Colonic mucosa (tissue), 4 donors: ENCODE data around the gene GNG3. TPM values are rescaled to one million over a fixed set of nuclear protein-coding genes. Genes with fewer than 3 reads are reported as not detected.
"Not testable (repeated sequence)": the region's sequence is repeated elsewhere in the genome, so short reads cannot be mapped to it uniquely, and the experiment has no call there.

ENCODE experiments used
- DNase-seq: peaks from one replicate; pipeline ENCODE4 v3.0.0-alpha.2; 2020
- H3K27ac ChIP-seq: fragments of 200-600 bp; one replicate; pipeline ENCODE4 v1.8.0; 2021
- H3K27me3 ChIP-seq: fragments of 200-600 bp; one replicate; pipeline ENCODE4 v1.8.0; 2021
- H3K36me3 ChIP-seq: fragments of 200-600 bp; one replicate; pipeline ENCODE4 v1.8.0; 2021
- H3K4me1 ChIP-seq: fragments of 200-600 bp; one replicate; pipeline ENCODE4 v1.8.0; 2021; ENCODE audit warnings: mild to moderate bottlenecking
- H3K4me3 ChIP-seq: fragments of 200-600 bp; one replicate; pipeline ENCODE4 v1.8.0; 2021
- H3K9ac ChIP-seq, 2 donors: one replicate each; pipeline ENCODE4 v1.7.0; 2013; ENCODE audit warnings: control low read depth in 2 of 2, low read depth in 2 of 2, low read length in 2 of 2
- H3K9me3 ChIP-seq: fragments of 200-600 bp; one replicate; pipeline ENCODE4 v1.8.0; 2021
- intact Hi-C: fragments of 100-400 bp; cut with DNase I; formaldehyde crosslinking; loops from one replicate; pipeline ENCODE4 v1.14.1; 2022
- total RNA-seq, 2 donors: library from RNA; stranded (reverse); fragmentation: NEBNext Ultra II Directional in 1 of 2; extraction: Animal tissue kit (Norgen Biotek cat#: 25700) in 1 of 2; gene quantifications; one replicate each; pipeline ENCODE4 v1.2.1, GENCODE V29; 2021
- TF ChIP-seq, protein P1 (sequence below): fragments of 200-600 bp; IDR thresholded peaks from one replicate; pipeline ENCODE4 v1.8.0; 2022; ENCODE audit warnings: antibody characterized with exemption, mild to moderate bottlenecking
- donor health status: healthy.
- donor health status: DM: no; HTN: no; CAD: no.
- donor health status: DM: no; HTN: no; CAD: no.

Gene GNG3
- total RNA-seq, 2 donors from 2014 or later = 0.56 TPM; not detected in 1

DNA sequence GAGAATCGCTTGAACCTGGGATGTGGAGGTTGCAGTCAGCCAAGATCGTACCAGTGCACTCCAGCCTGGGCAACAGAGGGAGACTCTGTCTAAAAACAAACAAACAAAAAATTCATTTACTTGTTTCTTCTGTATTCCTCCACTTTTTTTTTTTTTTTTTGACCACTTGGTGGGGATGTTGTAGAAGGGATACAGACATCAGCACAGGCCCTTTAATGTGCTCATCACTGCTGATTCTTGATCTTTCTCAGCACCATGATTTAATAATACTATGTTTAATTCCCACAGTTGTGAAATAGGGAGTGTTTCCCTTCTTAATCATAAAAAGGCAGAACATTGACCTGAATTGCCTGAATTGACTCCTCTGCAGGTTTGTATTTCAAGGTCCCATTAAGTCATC is 25.4 kb downstream of the GNG3 start:
- no peaks in the 10 kb centered on the region for H3K36me3 ChIP-seq
- intact Hi-C loops = no loop called here
- no peak for DNase-seq

DNA sequence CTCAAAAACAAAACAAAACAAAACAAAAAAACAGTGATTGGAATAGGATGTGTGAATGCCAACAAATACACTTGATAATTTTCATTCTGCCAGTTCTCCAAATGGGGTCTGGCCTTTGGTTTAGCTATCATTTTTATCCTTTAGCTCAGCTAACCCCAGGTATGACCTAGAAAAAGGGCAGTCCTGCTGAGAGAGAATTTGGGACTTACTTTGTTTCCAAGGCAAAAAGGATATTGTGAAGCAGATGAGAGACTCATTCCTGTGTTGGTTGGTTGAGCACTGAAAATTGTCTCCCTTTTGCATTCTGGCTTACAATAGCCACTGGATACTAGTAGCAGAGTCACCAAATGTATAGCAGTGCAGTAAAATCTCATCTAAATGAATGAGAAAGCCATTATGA is 29.7 kb downstream of the GNG3 start:
- peaks cover 6% of the 10 kb centered on the region for H3K36me3 ChIP-seq
- no peaks in the 10 kb centered on the region for H3K27me3 ChIP-seq
- no peak overlapping the region for H3K4me3 ChIP-seq
- H3K27ac ChIP-seq = no peak overlapping the region
- H3K4me1 ChIP-seq = no peaks in the 10 kb centered on the region
- intact Hi-C loops = no loop called here
- no peak overlapping the region for H3K9ac ChIP-seq
- no peaks in the 10 kb centered on the region for H3K9me3 ChIP-seq
- no peak for DNase-seq
- TF ChIP-seq, protein P1, sequence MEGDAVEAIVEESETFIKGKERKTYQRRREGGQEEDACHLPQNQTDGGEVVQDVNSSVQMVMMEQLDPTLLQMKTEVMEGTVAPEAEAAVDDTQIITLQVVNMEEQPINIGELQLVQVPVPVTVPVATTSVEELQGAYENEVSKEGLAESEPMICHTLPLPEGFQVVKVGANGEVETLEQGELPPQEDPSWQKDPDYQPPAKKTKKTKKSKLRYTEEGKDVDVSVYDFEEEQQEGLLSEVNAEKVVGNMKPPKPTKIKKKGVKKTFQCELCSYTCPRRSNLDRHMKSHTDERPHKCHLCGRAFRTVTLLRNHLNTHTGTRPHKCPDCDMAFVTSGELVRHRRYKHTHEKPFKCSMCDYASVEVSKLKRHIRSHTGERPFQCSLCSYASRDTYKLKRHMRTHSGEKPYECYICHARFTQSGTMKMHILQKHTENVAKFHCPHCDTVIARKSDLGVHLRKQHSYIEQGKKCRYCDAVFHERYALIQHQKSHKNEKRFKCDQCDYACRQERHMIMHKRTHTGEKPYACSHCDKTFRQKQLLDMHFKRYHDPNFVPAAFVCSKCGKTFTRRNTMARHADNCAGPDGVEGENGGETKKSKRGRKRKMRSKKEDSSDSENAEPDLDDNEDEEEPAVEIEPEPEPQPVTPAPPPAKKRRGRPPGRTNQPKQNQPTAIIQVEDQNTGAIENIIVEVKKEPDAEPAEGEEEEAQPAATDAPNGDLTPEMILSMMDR = no peak

More for the DNA sequence above, 25.4 kb downstream of the GNG3 start:
- H3K4me1 ChIP-seq = peaks cover 13% of the 10 kb centered on the region
- no peak overlapping the region for H3K9ac ChIP-seq
- H3K9me3 ChIP-seq = no peaks in the 10 kb centered on the region
- H3K27me3 ChIP-seq = no peaks in the 10 kb centered on the region
- H3K4me3 ChIP-seq = no peak overlapping the region
- TF ChIP-seq, protein P1 = no peak
- no peak overlapping the region for H3K27ac ChIP-seq

DNA sequence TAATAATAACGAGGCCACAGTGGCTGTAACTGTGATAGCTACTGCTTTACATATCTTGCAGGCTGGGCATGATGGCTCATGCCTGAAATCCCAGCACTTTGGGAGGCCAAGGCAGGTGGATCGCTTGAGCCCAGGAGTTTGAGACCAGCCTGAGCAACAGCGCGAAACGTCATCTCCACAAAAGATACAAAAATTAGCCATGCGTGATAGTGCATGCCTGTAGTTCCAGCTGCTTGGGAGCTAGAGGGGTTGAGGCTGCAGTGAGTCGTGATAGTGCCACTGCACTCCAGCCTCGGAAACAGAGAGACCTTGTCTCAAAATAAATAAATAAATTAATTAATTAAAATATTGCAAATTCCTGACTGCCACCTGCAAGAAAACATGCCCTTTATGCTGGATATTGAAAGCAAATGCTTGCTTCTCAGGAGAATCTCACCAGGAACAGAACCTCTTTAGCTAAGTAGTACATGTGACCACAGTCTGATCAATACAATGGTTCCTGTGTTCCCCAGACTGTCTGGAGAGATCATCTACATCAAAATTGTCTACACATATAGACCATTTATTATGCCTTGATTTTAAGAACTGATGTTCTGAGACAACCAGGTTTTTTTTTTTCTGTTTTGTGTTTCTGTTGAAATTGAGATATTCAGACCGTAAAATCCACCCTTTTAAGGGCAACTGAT is 40.1 kb downstream of the GNG3 start:
- TF ChIP-seq, protein P1 = no peak
- Histone ChIP-seq H3K36me3 (no peaks in the 10 kb centered on the region), H3K27me3 (no peaks in the 10 kb centered on the region), H3K4me1 (no peaks in the 10 kb centered on the region), H3K9ac (no peak overlapping the region), H3K27ac (no peak overlapping the region), H3K4me3 (no peak overlapping the region), H3K9me3 (no peaks in the 10 kb centered on the region)
- DNase-seq = no peak
- intact Hi-C loops = no loop called here

DNA sequence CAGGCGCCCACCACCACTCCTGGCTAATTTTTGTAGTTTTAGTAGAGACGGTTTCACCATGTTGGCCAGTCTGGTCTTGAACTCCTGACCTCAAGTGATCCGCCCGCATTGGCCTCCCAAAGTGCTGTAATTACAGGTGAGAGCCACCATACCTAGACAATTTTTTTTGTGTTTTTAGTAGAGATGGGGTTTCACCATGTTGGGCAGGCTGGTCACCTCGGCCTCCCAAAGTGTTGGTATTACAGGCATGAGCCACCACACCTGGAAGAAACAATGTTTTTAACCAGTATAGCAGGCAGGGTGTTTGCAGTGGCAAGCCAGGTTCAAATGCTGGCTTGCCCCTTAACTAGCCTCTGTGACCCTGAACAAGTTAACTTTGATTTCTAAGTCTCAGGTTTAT is 42.5 kb downstream of the GNG3 start:
- H3K27ac ChIP-seq, H3K27me3 ChIP-seq, H3K4me3 ChIP-seq, H3K36me3 ChIP-seq, H3K9me3 ChIP-seq, intact Hi-C loops, H3K9ac ChIP-seq, H3K4me1 ChIP-seq, DNase-seq: not testable (repeated sequence)

DNA sequence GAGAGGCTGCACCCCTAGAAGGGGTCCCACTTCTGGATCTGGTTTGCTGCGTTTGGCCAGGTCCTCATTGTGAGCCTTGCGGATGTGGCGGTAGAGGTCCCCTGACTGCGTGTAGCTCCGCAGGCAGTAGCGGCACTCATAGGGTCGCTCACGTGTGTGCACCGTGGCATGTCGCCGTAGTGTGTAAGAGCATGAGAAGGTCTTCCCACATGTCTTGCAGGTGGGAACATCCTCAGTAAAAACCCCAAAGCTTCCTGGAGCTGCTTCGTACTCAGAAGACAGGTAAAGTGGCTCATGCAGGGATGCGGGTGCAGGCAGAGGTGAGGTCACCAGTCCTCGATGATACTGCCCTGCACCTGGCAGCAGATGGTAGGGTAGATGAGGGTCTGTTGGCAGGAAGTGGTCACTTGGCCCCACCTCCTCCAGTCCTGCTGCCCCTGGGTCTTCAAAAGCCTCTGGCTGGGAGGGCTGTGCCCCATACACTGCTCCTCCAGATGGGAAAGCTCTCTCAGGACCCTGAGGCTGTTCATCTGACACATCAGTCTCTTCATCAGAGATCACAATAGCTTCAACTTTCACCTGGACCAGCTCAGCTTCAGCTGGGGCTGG is 44.8 kb downstream of the GNG3 start:
- Histone ChIP-seq H3K4me3 (no peak overlapping the region), H3K27me3 (no peaks in the 10 kb centered on the region), H3K9me3 (no peaks in the 10 kb centered on the region), H3K27ac (no peak overlapping the region), H3K9ac (no peak overlapping the region), H3K4me1 (peaks cover 8% of the 10 kb centered on the region), H3K36me3 (no peaks in the 10 kb centered on the region)
- intact Hi-C loops = no loop called here
- TF ChIP-seq, protein P1 = no peak
- no peak for DNase-seq
